ENCODE data around the gene INAFM1.

DNA sequence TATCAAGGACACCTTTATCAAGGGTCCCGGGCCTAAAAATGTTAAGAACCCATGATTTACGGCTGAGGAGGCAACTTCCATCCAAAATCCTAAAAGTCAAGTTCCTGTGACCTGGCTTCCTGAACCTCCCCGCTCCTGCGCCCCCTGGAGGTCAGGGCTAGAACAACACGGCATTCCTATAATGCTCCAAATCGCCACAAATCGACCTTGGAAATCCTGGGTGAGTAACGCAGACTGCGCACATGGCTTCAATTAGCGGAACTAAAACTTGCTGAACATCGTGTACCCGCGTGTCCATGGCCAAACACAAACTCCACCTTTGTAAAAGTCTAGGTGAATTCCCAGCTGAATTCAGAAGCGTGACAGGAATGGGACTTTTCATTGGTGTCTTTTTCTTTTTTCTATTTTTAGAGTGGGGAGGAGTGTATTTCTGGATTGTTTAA, 30.6 kb downstream of the INAFM1 start:
- TF ChIP-seq POLR2AphosphoS5 (IDR thresholded peaks at IDR 0.05; ENCODE audit: insufficient read depth in 1 of 2, low read depth in 1 of 2), result no peak
- TF ChIP-seq, protein P1, sequence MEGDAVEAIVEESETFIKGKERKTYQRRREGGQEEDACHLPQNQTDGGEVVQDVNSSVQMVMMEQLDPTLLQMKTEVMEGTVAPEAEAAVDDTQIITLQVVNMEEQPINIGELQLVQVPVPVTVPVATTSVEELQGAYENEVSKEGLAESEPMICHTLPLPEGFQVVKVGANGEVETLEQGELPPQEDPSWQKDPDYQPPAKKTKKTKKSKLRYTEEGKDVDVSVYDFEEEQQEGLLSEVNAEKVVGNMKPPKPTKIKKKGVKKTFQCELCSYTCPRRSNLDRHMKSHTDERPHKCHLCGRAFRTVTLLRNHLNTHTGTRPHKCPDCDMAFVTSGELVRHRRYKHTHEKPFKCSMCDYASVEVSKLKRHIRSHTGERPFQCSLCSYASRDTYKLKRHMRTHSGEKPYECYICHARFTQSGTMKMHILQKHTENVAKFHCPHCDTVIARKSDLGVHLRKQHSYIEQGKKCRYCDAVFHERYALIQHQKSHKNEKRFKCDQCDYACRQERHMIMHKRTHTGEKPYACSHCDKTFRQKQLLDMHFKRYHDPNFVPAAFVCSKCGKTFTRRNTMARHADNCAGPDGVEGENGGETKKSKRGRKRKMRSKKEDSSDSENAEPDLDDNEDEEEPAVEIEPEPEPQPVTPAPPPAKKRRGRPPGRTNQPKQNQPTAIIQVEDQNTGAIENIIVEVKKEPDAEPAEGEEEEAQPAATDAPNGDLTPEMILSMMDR (IDR thresholded peaks at IDR 0.05), result peak; percentile 74 to 76 (median 75)
- TF ChIP-seq POLR2A (IDR thresholded peaks at IDR 0.05), result no peak

All from vagina (tissue), 2 donors.